OCI-LY3 (cell line): ENCODE measurements around the gene FIBCD1.
"Not testable (repeated sequence)": the region's sequence is repeated elsewhere in the genome, so short reads cannot be mapped to it uniquely, and the experiment has no call there.

Experiments used
- H2AFZ ChIP-seq: fragments of 200-600, 300-600 bp; shearing (Covaris generic); 2 replicates; pipeline ENCODE4 v1.6.0; 2014; ENCODE audit warnings: antibody characterized with exemption, low read depth, low read length
- H3K27ac ChIP-seq: fragments of 200-600, 300-600 bp; sonication (generic); 2 replicates; pipeline ENCODE4 v1.5.1; 2014; ENCODE audit warnings: mild to moderate bottlenecking, low read length, moderate library complexity, mixed read lengths
- H3K27me3 ChIP-seq: fragments of 200-600, 300-600 bp; sonication (generic); 2 replicates; pipeline ENCODE4 v1.6.1; 2014; ENCODE audit warnings: low read depth, low read length, mixed read lengths
- H3K36me3 ChIP-seq: fragments of 200-600, 300-600 bp; sonication (generic); replicated peaks from 2 replicates; pipeline ENCODE3; 2014; ENCODE audit warnings: low read depth, low read length, mixed read lengths
- H3K4me1 ChIP-seq: fragments of 300-600, 200-600 bp; sonication (generic); 2 replicates; pipeline ENCODE4 v1.6.1; 2014; ENCODE audit warnings: low read length, mixed read lengths
- H3K4me2 ChIP-seq: fragments of 200-600, 300-600 bp; sonication (generic); 2 replicates; pipeline ENCODE4 v1.6.1; 2014; ENCODE audit warnings: low read length, mixed read lengths
- H3K4me3 ChIP-seq: fragments of 300-600, 200-600 bp; sonication (generic); 2 replicates; pipeline ENCODE4 v1.5.1; 2014; ENCODE audit warnings: antibody characterized with exemption, mild to moderate bottlenecking, low read length, moderate library complexity
- H3K79me2 ChIP-seq: fragments of 300-600, 200-600 bp; shearing (Covaris generic); 2 replicates; pipeline ENCODE4 v1.6.1; 2014; ENCODE audit warnings: mild to moderate bottlenecking, low read length, mixed read lengths
- H3K9ac ChIP-seq: fragments of 300-600, 200-600 bp; shearing (Covaris generic); 2 replicates; pipeline ENCODE4 v1.6.0; 2014; ENCODE audit warnings: mild to moderate bottlenecking, low read length, moderate library complexity
- H3K9me3 ChIP-seq: fragments of 200-600, 300-600 bp; shearing (Covaris generic); 2 replicates; pipeline ENCODE4 v1.6.1; 2014; ENCODE audit warnings: low read length, mixed read lengths; ENCODE audit not compliant: insufficient read depth
- H4K20me1 ChIP-seq: fragments of 200-600, 300-600 bp; sonication (generic); 2 replicates; pipeline ENCODE4 v1.6.1; 2016; ENCODE audit warnings: low read length, mixed read lengths; ENCODE audit not compliant: insufficient read depth
- EZH2phosphoT487 ChIP-seq: fragments of 200-600 bp; shearing (Covaris generic); IDR thresholded peaks from 2 replicates; pipeline ENCODE4 v1.6.1; 2018; ENCODE audit warnings: antibody characterized with exemption, mixed run types, low read depth
- TF ChIP-seq, protein P1 (sequence below): fragments of 200-600, 300-600 bp; sonication (generic); IDR thresholded peaks from 2 replicates; pipeline ENCODE4 v1.5.1; 2014; ENCODE audit warnings: antibody characterized with exemption, low read length, low read depth

FIBCD1 gene

GRCh38 chr9:130959809-130960334, 20.8 kb upstream of the FIBCD1 start:
- Histone ChIP-seq H2AFZ (no peak overlapping the region), H3K27ac (no peak overlapping the region), H3K36me3 (no peaks in the 10 kb centered on the region), H3K9ac (no peak overlapping the region), H3K27me3 (no peaks in the 10 kb centered on the region), H4K20me1 (no peaks in the 10 kb centered on the region), H3K4me1 (no peaks in the 10 kb centered on the region), H3K4me3 (no peak overlapping the region), H3K4me2 (no peak overlapping the region), H3K9me3 (no peaks in the 10 kb centered on the region), H3K79me2 (no peaks in the 10 kb centered on the region)
- TF ChIP-seq EZH2phosphoT487: no peak
- TF ChIP-seq, protein P1, sequence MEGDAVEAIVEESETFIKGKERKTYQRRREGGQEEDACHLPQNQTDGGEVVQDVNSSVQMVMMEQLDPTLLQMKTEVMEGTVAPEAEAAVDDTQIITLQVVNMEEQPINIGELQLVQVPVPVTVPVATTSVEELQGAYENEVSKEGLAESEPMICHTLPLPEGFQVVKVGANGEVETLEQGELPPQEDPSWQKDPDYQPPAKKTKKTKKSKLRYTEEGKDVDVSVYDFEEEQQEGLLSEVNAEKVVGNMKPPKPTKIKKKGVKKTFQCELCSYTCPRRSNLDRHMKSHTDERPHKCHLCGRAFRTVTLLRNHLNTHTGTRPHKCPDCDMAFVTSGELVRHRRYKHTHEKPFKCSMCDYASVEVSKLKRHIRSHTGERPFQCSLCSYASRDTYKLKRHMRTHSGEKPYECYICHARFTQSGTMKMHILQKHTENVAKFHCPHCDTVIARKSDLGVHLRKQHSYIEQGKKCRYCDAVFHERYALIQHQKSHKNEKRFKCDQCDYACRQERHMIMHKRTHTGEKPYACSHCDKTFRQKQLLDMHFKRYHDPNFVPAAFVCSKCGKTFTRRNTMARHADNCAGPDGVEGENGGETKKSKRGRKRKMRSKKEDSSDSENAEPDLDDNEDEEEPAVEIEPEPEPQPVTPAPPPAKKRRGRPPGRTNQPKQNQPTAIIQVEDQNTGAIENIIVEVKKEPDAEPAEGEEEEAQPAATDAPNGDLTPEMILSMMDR: no peak

GRCh38 chr9:130958564-130958963, 19.5 kb upstream of the FIBCD1 start:
- not testable (repeated sequence) for H3K4me3 ChIP-seq, H3K79me2 ChIP-seq, H4K20me1 ChIP-seq, H3K4me2 ChIP-seq, H3K4me1 ChIP-seq, H3K36me3 ChIP-seq, H3K27me3 ChIP-seq, H2AFZ ChIP-seq, H3K9me3 ChIP-seq, H3K27ac ChIP-seq, H3K9ac ChIP-seq

- no peaks in the 10 kb centered on the region for H3K36me3 ChIP-seq
- H4K20me1 ChIP-seq: no peaks in the 10 kb centered on the region
- H3K9ac ChIP-seq: no peak overlapping the region
- H3K79me2 ChIP-seq: no peaks in the 10 kb centered on the region
- no peak overlapping the region for H3K27ac ChIP-seq
- no peak overlapping the region for H3K4me3 ChIP-seq
- H3K4me1 ChIP-seq: no peaks in the 10 kb centered on the region
- H3K4me2 ChIP-seq: no peak overlapping the region
- no peaks in the 10 kb centered on the region for H3K9me3 ChIP-seq
- no peak overlapping the region for H2AFZ ChIP-seq
- TF ChIP-seq, protein P1: no peak
- TF ChIP-seq EZH2phosphoT487: no peak
- H3K27me3 ChIP-seq: no peaks in the 10 kb centered on the region
Measured at GRCh38 chr9:130957451-130958203, 18.6 kb upstream of the FIBCD1 start.

GRCh38 chr9:130956636-130957450, 17.8 kb upstream of the FIBCD1 start:
- no peak overlapping the region for H2AFZ ChIP-seq
- no peak overlapping the region for H3K4me3 ChIP-seq
- H3K27ac ChIP-seq: no peak overlapping the region
- no peak overlapping the region for H3K4me2 ChIP-seq
- no peaks in the 10 kb centered on the region for H3K9me3 ChIP-seq
- no peaks in the 10 kb centered on the region for H3K4me1 ChIP-seq
- no peaks in the 10 kb centered on the region for H4K20me1 ChIP-seq
- H3K36me3 ChIP-seq: no peaks in the 10 kb centered on the region
- H3K27me3 ChIP-seq: peaks cover 6% of the 10 kb centered on the region; the same call in 1 of the 2 replicates
- no peaks in the 10 kb centered on the region for H3K79me2 ChIP-seq
- no peak for TF ChIP-seq EZH2phosphoT487
- TF ChIP-seq, protein P1: no peak
- no peak overlapping the region for H3K9ac ChIP-seq
